ENCODE measurements around the gene FBXO39.
"Not testable (repeated sequence)": the region's sequence is repeated elsewhere in the genome, so short reads cannot be mapped to it uniquely, and the experiment has no call there.

The FBXO39 gene

GRCh38 chr17:6775871-6776405 lies at the start of gene FBXO39:
FBXO39 (plus strand) TSS chr17:6776215; CDS start chr17:6779869, 3,654 bp downstream.
- DNase-seq: no peak

GRCh38 chr17:6729531-6729930 lies 46.5 kb upstream of the FBXO39 start:
- DNase-seq: no peak

- DNase-seq: not testable (repeated sequence)
Observed at GRCh38 chr17:6746665-6747064, 29.4 kb upstream of the FBXO39 start.

- DNase-seq: no peak
Observed at GRCh38 chr17:6748617-6749016, 27.4 kb upstream of the FBXO39 start.

GRCh38 chr17:6749519-6749918 lies 26.5 kb upstream of the FBXO39 start:
- no peak for DNase-seq

- DNase-seq: no peak
Observed at GRCh38 chr17:6752068-6752909, 23.7 kb upstream of the FBXO39 start.

GRCh38 chr17:6753006-6753445 lies 23.0 kb upstream of the FBXO39 start:
- DNase-seq: no peak

GRCh38 chr17:6753546-6753945 lies 22.5 kb upstream of the FBXO39 start:
- no peak for DNase-seq

- no peak for DNase-seq
Observed at GRCh38 chr17:6755281-6755680, 20.7 kb upstream of the FBXO39 start.

- no peak for DNase-seq
Observed at GRCh38 chr17:6755731-6756184, 20.3 kb upstream of the FBXO39 start, which contains the start of gene XAF1. XAF1 (plus strand) TSS chr17:6756046; CDS start chr17:6756079, 33 bp downstream.

GRCh38 chr17:6756425-6757031 lies 19.5 kb upstream of the FBXO39 start:
- no peak for DNase-seq

- no peak for DNase-seq
Observed at GRCh38 chr17:6757747-6758146, 18.3 kb upstream of the FBXO39 start.

- no peak for DNase-seq
Observed at GRCh38 chr17:6761779-6762178, 14.2 kb upstream of the FBXO39 start.

- DNase-seq: no peak
Observed at GRCh38 chr17:6768447-6768846, 7.6 kb upstream of the FBXO39 start.

- no peak for DNase-seq
Observed at GRCh38 chr17:6772016-6772415, 4.0 kb upstream of the FBXO39 start.

- not testable (repeated sequence) for DNase-seq
Observed at GRCh38 chr17:6774906-6775305, 1.1 kb upstream of the FBXO39 start.

- no peak for DNase-seq
Observed at GRCh38 chr17:6779411-6779810, 3.4 kb downstream of the FBXO39 start.

GRCh38 chr17:6780001-6780400 lies 4.0 kb downstream of the FBXO39 start:
- no peak for DNase-seq

GRCh38 chr17:6780886-6781285 lies 4.9 kb downstream of the FBXO39 start:
- DNase-seq: no peak

- no peak for DNase-seq
Observed at GRCh38 chr17:6782244-6782643, 6.2 kb downstream of the FBXO39 start.

GRCh38 chr17:6786618-6787017 lies 10.6 kb downstream of the FBXO39 start:
- DNase-seq: no peak

- no peak for DNase-seq
Observed at GRCh38 chr17:6787081-6787693, 11.2 kb downstream of the FBXO39 start.

GRCh38 chr17:6789146-6789545 lies 13.1 kb downstream of the FBXO39 start:
- no peak for DNase-seq

All from cortex of kidney (tissue), 1 donor.